Type B pancreatic cell (in vitro differentiated cells): ENCODE data around the gene UNC119B. TPM values are rescaled to one million over a fixed set of nuclear protein-coding genes. Genes with fewer than 3 reads are reported as not detected.

ENCODE experiments used
- DNase-seq: peaks from one replicate; pipeline ENCODE4 v3.0.0; 2021; ENCODE audit warnings: mixed read lengths; ENCODE audit not compliant: unreplicated experiment; ENCODE audit errors: extremely low spot score
- H3K27ac Mint-ChIP-seq: 2 replicates; pipeline ENCODE4 v1.8.0; 2021; ENCODE audit warnings: mild to moderate bottlenecking, mixed read lengths
- H3K27me3 Mint-ChIP-seq: 2 replicates; pipeline ENCODE4 v1.8.0; 2021; ENCODE audit warnings: mixed read lengths
- H3K36me3 Mint-ChIP-seq: 2 replicates; pipeline ENCODE4 v1.8.0; 2021; ENCODE audit warnings: mixed read lengths
- H3K4me1 Mint-ChIP-seq: one replicate; pipeline ENCODE4 v1.8.0; 2021; ENCODE audit warnings: mixed read lengths; ENCODE audit not compliant: unreplicated experiment
- H3K4me3 Mint-ChIP-seq: 2 replicates; pipeline ENCODE4 v1.8.0; 2021; ENCODE audit warnings: mild to moderate bottlenecking, mixed read lengths
- H3K9me3 Mint-ChIP-seq: 2 replicates; pipeline ENCODE4 v1.8.0; 2021; ENCODE audit warnings: mixed read lengths
- CTCF ChIP-seq: fragments of 200-600 bp; sonication (generic); conservative IDR thresholded peaks from 2 replicates; pipeline ENCODE4 v1.5.0; 2021; ENCODE audit warnings: antibody characterized with exemption, mild to moderate bottlenecking
- long read RNA-seq: library from polyadenylated mRNA; unstranded; transcript quantifications from one replicate; pipeline ENCODE4 v2.0.0, GENCODE V29; 2020
- total RNA-seq: library from RNA; stranded (reverse); gene quantifications from 2 replicates; pipeline ENCODE4 v1.2.1, GENCODE V29; 2021; ENCODE audit warnings: low replicate concordance

Gene UNC119B
- total RNA-seq: 39.2 and 57.2 TPM in 2 replicates
- long read RNA-seq, partial matches to known transcripts: 1 of 1 reads
- long read RNA-seq, other reads (novel, unspliced or antisense): 0 of 1 reads

GRCh38 chr12:120710031-120710804 is at the start of gene UNC119B:
TSS of gene UNC119B (plus strand) at chr12:120710458. CDS start at chr12:120710475, 17 bp downstream.
- H3K4me3 Mint-ChIP-seq: peak within 1 kb of the TSS; percentile 89
- TF ChIP-seq CTCF: no peak

GRCh38 chr12:120661432-120661831 is 48.8 kb upstream of the UNC119B start:
- no peak overlapping the region for H3K4me3 Mint-ChIP-seq
- H3K9me3 Mint-ChIP-seq: no peaks in the 10 kb centered on the region
- TF ChIP-seq CTCF: no peak
- no peaks in the 10 kb centered on the region for H3K27me3 Mint-ChIP-seq
- no peaks in the 10 kb centered on the region for H3K36me3 Mint-ChIP-seq
- no peak for DNase-seq
- H3K4me1 Mint-ChIP-seq: no peaks in the 10 kb centered on the region
- H3K27ac Mint-ChIP-seq: no peak overlapping the region

More at GRCh38 chr12:120710031-120710804, at the start of gene UNC119B:
- DNase-seq: peak; percentile 80
- Mint-ChIP-seq H3K27ac (peak within 1 kb of the TSS; percentile 63), H3K36me3 (peaks cover 6% of the 10 kb centered on the region), H3K9me3 (no peaks in the 10 kb centered on the region), H3K27me3 (no peaks in the 10 kb centered on the region), H3K4me1 (peaks cover 36% of the 10 kb centered on the region)

GRCh38 chr12:120662879-120663278 is 47.4 kb upstream of the UNC119B start:
- H3K9me3 Mint-ChIP-seq: no peaks in the 10 kb centered on the region
- H3K4me3 Mint-ChIP-seq: no peak overlapping the region
- no peaks in the 10 kb centered on the region for H3K4me1 Mint-ChIP-seq
- DNase-seq: no peak
- TF ChIP-seq CTCF: no peak
- no peaks in the 10 kb centered on the region for H3K36me3 Mint-ChIP-seq
- peaks cover 3% of the 10 kb centered on the region for H3K27me3 Mint-ChIP-seq
- H3K27ac Mint-ChIP-seq: no peak overlapping the region

GRCh38 chr12:120663741-120664140 is 46.5 kb upstream of the UNC119B start:
- Mint-ChIP-seq H3K27me3 (peaks cover 4% of the 10 kb centered on the region), H3K4me3 (no peak overlapping the region), H3K4me1 (no peaks in the 10 kb centered on the region), H3K27ac (no peak overlapping the region), H3K9me3 (no peaks in the 10 kb centered on the region), H3K36me3 (no peaks in the 10 kb centered on the region)
- no peak for DNase-seq
- no peak for TF ChIP-seq CTCF

GRCh38 chr12:120666571-120667390 is 43.5 kb upstream of the UNC119B start:
- Mint-ChIP-seq H3K9me3 (no peaks in the 10 kb centered on the region), H3K4me1 (peaks cover 7% of the 10 kb centered on the region), H3K27me3 (peaks cover 4% of the 10 kb centered on the region), H3K36me3 (no peaks in the 10 kb centered on the region), H3K4me3 (no peak overlapping the region), H3K27ac (no peak overlapping the region)
- no peak for DNase-seq
- no peak for TF ChIP-seq CTCF
